HG02885 (cell line): ENCODE measurements around the gene DCAF15.
"Not testable (repeated sequence)": the region's sequence is repeated elsewhere in the genome, so short reads cannot be mapped to it uniquely, and the experiment has no call there.

Experiments used
- ATAC-seq: cut with Tn5 transposase; IDR thresholded peaks from one replicate; pipeline ENCODE4 v1.9.1; 2021; ENCODE audit warnings: mild to moderate bottlenecking; ENCODE audit not compliant: unreplicated experiment, poor library complexity

Gene DCAF15, protein sequence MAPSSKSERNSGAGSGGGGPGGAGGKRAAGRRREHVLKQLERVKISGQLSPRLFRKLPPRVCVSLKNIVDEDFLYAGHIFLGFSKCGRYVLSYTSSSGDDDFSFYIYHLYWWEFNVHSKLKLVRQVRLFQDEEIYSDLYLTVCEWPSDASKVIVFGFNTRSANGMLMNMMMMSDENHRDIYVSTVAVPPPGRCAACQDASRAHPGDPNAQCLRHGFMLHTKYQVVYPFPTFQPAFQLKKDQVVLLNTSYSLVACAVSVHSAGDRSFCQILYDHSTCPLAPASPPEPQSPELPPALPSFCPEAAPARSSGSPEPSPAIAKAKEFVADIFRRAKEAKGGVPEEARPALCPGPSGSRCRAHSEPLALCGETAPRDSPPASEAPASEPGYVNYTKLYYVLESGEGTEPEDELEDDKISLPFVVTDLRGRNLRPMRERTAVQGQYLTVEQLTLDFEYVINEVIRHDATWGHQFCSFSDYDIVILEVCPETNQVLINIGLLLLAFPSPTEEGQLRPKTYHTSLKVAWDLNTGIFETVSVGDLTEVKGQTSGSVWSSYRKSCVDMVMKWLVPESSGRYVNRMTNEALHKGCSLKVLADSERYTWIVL

DNA sequence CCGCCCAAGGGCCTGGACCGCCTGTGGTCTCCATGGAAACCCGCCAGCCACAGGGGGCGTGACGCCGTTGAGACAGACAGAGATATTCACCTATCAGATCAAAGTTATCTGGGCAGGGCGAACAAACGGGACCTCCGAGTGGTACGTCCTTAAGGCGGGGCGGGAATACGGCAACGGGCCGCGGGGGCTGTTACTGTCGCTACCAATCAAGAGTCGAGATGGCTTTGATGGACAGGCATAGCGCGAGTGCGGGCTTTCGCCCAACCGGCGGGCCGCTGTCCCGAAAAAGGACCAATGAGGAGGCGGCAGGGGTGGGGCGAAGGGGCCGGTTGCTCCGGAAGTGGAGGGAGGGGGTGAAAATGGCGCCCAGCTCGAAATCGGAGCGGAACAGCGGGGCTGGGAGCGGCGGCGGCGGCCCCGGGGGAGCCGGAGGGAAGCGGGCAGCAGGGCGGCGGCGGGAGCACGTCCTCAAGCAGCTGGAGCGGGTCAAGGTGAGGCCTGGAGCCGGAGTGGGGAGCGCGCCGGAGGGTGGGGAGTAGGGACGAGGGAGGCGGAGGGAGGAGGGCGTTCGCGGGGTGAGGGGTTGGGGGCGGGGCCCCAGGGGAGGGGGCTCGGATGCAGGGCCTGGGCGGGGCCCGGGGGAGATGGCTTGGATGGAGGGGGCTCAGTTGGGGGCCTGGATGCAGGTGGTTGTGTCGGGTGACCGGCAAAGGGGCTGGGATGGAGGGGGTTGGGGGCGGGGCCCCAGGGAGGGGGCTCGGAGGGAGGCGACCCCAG lies at the start of gene DCAF15:
TSS of gene DCAF15 (plus strand) at position 356 of the 777 bp plus-strand sequence. CDS start at position 360, 4 bp downstream.
- peak; percentile 95 for ATAC-seq

DNA sequence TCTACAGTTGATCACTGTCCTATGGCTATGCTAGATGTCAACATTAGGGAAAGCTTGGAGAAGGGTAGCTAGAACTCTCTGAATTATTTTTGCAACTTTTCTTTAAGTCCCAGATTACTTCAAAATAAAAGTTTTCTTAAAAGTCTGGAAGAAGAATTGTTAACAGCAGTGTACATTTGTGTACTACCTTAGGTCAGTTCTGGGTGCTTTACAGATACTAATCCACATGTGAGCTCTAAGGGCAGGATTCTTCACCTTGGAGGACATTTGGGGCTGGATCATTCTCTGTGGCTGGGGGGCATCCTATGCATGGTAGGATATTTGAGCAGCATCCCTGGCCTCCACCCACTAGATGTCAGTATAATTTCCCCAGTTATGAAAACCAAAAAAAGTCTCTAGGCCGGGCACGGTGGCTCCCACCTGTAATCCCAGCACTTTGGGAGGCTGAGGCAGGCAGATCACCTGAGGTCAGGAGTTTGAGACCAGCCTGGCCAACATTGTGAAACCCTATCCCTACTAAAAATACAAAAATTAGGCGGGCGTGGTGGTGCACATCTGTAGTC lies 49.2 kb upstream of the DCAF15 start:
- ATAC-seq: no peak

DNA sequence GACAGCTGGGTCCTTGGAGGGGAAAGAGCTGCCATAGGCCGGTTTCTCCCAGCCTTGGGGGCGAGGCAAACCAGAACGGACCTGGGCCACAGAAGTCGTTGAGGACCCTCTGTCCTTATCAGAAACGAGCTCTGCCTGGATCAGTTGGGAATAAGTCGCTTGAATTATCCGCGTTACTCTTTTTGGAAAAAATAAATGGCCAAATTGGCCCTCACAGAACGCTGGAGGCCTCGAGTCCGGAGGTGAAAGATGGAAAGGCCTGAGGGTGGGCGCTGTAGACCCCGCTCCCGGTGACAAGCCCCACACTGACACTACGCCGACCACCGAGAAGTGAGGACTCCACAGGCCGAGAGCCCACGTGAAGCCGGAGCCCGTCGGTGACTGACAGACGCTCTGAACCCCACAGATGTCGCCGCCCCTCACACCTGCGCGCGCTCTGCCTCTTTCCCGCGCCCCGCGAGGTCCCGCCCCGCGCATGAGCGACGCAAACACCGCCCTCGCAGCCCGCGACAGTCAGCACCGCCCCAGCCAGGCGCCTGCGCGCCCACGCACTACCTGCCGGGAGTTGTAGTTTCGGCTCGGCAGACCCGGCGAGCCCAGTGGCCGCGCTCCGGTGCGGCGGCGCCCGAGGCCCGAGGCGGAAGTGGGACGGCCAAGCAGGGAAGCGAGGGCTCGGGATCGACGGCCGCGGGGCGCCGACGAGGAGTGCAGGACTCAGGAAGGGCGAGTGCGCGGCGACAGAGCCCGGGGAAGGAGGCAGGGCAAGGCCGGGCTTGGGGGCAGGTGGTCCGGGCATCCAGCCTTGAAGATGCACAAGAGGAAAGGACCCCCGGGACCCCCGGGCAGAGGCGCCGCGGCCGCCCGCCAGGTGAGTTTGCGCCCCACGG lies 46.4 kb upstream of the DCAF15 start, which contains the start of the genes BRME1 and CC2D1A:
TSS of gene BRME1 (minus strand) at position 484 of the 887 bp plus-strand sequence. CDS start 1,225 bp downstream, outside the sequence.
TSS of gene CC2D1A (plus strand) at position 568 of the 887 bp plus-strand sequence. CDS start at position 809, 241 bp downstream.
- ATAC-seq: peak; percentile 92

DNA sequence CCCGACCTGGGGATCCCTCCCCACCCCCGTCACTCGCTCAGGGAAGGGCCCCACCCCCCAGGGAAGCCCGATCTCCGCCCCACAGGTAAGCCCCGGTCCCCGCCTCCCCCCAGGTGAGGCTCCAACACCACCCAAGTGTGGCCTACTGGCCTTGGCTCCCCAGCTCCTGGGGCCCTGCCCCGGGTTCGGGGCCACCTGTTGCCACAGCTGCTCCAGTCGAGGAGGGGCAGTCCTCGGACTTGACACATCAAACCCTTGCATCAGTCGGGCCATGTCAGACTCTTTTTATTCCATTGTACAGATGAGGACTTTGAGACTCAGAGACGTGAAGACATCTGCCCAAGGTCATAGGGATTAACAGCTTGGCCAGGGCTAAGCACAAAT lies 45.8 kb upstream of the DCAF15 start:
- ATAC-seq: peak; percentile 23

DNA sequence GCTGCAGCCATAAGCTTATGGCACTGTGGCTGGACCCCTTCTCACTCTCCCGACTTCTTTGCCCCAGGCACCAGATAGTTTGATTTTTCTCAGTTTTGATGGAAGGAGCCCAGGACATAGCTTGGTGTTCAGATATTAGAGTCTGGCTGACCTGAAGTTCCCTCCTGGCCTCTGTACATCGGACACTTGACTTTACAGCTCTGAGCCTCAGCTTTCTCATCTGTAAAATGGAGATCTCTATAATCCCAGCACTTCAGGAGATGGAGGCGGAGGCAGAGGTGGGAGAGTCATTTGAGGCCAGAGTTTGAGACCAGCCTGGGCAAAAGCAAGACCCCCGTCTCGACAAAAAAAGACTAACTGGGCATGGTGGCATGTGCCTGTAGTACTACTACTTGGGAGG lies 45.4 kb upstream of the DCAF15 start:
- ATAC-seq: no peak

DNA sequence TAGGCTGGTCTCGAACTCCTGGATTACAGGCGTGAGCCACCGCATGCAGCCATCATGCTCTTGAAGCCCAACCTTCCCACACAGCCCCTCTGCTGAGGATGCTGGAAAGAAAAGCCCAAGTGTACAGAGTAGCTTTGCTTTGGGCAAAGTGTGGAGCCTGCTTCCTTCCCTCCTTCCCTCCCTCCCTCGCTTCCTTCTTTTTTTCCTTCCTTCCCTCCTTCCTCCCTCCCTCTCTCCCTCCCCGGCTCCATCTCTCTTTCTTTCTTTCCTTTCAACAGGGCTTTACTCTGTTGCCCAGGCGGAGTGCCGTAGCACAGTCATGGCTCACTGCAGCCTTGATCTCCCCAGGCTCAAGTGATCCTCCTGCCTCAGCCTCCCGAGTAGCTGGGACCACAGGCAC lies 43.6 kb upstream of the DCAF15 start:
- ATAC-seq: no peak

DNA sequence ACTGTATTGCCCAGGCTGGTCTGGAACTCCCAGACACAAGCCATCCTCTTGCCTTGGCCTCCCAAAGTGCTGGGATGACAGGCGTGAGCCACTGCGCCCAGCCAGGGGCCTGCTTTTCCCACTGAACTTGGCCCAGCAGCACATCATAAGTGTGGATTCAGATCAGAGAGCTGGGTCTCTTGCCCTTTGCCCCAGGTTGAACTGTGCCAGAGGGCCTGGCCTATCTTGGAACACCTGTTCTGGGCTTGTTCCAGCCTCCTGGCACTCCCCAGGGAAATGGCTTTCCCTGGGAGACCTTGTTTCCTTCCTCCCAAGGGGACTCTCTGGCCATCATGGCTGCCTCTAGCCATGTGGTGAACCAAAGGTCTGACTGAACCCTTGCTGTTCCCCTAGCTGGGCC lies 42.9 kb upstream of the DCAF15 start:
- ATAC-seq: no peak

DNA sequence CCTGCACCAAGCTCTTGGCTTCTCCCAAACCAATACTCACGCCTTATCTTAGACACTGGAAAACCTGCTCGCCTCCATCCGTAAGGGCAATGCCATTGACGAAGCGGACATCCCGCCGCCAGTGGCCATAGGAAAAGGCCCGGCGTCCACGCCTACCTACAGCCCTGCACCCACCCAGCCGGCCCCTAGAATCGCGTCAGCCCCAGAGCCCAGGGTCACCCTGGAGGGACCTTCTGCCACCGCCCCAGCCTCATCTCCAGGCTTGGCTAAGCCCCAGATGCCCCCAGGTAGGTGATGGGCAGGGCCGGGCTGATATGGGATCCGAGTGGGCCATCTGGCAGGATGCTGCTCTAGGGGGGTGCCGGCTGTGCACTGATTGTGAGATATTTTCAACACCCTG lies 39.0 kb upstream of the DCAF15 start:
- ATAC-seq: no peak

DNA sequence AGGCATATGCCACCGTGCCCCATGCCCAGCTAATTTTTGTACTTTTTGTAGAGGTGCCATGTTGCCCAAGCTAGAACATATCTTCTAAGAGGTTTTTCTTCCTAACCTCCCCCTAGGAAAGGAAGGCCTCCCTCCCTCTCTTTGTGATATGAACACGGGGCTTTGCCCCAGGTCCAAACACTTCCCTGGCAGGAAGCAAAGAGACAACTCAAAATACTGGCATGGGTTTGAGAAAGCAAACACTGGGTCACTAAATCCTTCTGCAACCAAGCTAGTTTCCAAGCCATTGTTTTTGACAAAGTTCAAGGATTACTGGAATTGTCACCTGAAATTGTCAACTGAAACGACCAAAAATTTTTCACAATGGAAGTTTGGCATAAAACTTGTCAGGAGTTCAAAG lies 37.5 kb upstream of the DCAF15 start:
- ATAC-seq: no peak

DNA sequence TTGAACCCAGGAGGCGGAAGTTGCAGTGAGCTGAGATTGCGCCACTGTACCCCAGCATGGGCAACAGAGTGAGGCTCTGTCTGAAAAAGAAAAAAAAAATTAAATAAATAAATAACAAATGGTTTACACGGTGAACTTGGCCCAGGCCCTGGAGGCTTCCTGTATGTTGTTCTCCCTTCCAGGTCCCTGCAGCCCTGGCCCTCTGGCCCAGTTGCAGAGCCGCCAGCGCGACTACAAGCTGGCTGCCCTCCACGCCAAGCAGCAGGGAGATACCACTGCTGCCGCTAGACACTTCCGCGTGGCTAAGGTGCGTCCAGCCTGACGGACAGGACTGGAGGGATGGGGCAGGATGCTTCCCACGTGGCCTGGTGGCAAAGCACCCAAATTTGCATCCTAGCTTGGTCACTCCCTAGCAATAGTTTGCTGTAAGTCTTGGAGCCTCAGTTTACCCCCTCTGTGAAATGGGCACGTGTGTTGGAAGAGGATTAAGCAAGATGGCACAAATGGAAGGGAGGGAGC lies 34.4 kb upstream of the DCAF15 start:
- no peak for ATAC-seq

DNA sequence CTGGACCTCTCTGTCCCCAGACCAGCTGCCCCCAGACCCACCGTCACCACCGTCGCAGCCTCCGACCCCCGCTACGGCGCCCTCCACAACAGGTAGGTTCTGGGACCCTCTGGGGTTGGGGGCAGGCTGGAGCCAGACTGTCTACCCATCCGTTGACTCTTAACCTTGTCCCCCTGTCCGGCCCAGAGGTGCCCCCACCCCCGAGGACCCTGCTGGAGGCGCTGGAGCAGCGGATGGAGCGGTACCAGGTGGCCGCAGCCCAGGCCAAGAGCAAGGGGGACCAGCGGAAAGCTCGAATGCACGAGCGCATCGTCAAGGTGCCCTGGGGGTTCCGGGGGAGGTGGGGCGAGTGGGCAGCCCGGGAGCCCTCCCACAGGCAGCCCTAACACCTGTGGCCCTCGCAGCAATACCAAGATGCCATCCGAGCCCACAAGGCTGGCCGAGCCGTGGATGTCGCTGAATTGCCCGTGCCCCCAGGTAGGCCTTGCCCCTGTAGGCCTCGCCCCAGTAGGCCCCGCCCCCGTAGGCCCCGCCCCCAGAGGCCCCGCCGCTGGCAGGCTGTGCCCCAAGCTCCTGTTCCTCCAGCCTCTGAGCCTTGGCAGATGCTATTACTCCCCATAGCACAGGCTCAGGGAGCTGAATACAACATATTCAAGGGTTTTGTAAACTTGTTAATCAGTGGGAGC lies 33.4 kb upstream of the DCAF15 start:
- ATAC-seq: no peak

DNA sequence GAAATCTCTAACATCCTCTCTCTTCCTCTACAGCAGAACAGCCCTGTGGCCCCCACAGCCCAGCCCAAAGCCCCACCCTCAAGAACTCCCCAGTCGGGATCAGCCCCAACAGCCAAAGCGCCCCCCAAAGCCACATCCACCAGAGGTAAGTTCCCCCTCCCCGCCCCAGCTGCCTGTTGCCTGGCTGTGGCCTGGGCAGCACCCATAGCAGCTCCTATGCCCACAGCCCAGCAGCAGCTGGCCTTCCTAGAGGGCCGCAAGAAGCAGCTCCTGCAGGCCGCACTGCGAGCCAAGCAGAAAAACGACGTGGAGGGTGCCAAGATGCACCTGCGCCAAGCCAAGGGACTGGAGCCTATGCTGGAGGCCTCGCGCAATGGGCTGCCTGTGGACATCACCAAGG lies 31.8 kb upstream of the DCAF15 start:
- ATAC-seq: no peak

DNA sequence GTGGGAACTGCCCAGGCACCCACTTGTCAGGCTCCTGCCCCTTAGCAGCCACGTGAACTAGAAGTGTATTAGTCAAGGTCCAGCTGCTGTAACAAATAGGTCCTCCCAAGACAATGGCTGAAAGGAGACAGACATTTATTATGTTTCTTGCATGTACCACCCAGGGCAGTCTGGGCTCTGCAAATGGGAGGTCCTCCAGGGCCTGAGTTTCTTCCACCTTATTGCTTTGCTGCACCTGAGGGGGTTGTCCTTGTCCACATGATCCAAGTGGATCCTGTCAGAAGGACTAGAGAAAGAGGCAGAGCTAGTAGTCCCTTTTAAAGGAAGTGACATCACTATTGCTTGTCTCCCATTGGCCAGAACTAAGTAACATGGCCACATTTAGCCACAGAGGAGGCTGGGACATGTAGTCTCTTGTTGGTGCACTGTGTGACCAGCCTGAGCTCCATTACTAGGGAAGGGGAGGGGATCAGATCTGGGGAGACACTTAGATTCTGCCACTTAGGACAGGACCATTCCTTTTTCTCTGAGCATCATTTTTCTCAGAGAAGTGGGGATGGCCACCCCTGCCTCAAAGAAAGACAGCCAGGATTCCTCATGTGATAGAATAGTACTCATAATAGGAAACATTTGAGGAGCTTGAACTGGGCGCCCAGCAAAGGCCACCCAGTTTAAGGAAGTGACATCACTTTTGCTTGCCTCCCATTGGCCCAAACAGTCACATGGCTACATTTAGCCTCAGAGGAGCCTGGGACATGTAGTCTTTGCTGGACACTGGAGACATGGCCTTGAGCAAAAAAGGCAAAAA lies 31.2 kb upstream of the DCAF15 start:
- ATAC-seq: no peak

DNA sequence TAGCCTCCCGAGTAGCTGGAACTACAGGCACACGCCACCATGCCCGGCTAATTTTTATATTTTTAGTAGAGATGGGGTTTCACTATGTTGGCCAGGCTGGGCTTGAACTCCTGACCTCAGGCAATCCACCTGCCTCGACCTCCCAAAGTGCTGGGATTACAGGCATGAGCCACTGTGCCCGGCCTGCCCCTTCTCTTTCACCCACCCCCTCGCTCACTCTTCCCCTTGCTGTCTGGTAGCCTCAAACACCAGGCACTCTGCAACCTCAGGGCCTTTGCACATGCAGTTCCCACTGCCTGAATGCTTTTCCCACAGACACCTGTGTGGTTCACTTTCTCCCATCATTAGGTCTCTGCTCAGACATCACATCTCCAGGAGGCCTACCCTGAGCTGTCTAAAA lies 30.2 kb upstream of the DCAF15 start:
- not testable (repeated sequence) for ATAC-seq

DNA sequence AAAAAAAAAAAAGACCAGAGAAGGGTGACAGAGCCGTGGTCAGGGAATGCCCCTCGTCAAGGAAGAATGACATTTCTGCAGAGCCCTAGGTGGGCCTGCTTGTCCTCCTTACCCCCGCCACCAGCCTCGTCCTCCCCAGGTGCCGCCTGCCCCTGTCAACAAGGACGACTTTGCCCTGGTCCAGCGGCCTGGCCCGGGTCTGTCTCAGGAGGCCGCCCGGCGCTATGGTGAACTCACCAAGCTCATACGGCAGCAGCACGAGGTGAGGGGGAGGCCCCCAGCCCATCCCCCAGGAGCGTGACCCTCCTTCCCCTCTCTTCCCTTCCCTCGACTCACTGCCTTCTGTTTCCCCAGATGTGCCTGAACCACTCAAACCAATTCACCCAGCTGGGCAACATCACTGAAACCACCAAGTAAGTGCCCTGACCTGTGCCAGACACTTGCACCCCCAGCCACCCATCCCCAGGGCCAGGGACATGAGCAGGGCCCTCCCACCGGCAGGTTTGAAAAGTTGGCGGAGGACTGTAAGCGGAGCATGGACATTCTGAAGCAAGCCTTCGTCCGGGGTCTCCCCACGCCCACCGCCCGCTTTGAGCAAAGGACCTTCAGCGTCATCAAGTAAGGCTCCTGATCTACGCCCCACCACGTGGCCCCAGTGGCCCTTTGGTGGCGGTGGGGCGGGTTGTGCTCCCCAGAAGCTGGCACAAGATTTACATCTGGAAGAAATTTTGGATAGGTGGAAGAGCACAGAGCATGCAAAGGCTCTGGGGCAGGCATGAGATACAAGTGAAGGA lies 28.9 kb upstream of the DCAF15 start:
- no peak for ATAC-seq

DNA sequence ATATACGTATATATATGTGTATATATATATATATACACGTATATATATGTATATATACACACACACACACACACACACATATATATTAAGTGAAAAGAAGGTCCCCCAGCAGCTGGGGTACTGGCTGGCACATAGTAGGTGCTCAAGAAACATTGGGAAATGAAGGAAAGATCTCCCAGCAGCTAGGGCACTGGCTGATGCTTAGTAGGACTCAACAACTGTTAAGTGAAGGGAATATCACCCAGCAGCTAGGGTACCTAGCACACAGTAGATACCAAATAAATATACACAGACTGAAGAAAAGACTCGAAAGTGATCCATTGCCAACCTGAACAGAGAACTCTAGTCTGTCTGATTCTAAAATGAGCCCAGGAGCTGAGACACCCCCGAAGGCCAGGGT lies 26.3 kb upstream of the DCAF15 start:
- ATAC-seq: no peak

DNA sequence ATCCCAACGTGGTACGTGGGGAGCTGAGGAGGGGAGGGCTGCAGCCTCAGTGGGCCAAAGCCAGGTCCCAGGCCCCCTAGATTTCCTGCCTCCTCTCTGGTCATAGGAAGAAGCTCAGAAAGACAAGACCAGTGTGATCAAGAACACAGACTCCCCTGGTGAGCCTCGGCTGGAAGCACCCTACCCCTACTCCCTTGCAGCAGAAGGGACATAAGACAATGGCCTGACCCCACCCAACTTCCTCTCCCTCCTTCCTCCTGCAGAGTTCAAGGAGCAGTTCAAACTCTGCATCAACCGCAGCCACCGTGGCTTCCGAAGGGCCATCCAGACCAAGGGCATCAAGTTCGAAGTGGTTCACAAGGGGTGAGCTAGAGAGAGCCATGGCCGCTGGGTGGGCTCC lies 25.6 kb upstream of the DCAF15 start:
- ATAC-seq: no peak
